Measurements from ENCODE around the gene ABHD17C.

Gene ABHD17C

DNA sequence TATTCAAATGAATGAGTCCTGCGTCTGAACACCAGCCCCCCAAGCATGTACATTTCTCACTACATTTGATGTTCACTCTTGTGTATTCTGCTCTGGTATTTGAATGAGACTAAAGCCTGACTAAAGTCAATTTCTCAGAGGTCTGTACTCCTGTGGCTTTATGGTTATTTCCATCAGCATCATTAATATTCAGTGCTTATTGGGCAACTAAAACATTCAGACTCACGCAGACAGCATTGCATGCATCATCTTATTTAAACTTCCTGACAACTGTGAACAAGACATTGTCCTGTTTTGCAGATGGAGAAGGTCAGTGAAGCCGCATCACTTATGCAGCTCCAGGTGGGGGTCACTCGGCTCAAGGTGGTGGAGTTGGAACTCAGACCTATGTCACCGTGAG lies 95.1 kb downstream of the ABHD17C start:
- DNase-seq, result no peak

GRCh38 chr15:80791004-80791403 lies 95.9 kb downstream of the ABHD17C start:
- DNase-seq, result no peak

- no peak for DNase-seq
Measured at GRCh38 chr15:80796407-80796806, 101.3 kb downstream of the ABHD17C start.

DNA sequence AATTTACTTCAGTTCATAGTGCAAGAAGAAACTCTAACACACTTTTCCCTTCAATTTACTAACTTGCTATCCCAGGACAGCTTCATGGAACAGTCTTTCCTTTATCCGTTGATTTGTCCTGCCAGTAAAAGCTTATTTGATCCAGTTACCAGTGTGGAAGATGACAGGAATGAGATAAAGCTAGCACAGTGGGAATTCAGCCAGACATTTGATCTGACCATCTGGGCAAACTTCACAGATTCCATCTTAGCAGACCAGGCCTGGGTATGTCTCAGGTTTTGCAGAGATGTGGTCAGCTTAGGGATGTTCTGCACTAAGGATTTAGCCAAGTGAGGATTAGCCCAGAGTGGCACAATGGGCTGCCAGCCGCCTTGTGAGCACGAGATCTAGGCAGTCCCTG lies 103.8 kb downstream of the ABHD17C start:
- no peak for DNase-seq

- no peak for DNase-seq
Measured at GRCh38 chr15:80800067-80800466, 105.0 kb downstream of the ABHD17C start.

- no peak for DNase-seq
Measured at GRCh38 chr15:80801891-80802680, 107.0 kb downstream of the ABHD17C start.

GRCh38 chr15:80803580-80804525 lies 108.7 kb downstream of the ABHD17C start:
- no peak for DNase-seq

DNA sequence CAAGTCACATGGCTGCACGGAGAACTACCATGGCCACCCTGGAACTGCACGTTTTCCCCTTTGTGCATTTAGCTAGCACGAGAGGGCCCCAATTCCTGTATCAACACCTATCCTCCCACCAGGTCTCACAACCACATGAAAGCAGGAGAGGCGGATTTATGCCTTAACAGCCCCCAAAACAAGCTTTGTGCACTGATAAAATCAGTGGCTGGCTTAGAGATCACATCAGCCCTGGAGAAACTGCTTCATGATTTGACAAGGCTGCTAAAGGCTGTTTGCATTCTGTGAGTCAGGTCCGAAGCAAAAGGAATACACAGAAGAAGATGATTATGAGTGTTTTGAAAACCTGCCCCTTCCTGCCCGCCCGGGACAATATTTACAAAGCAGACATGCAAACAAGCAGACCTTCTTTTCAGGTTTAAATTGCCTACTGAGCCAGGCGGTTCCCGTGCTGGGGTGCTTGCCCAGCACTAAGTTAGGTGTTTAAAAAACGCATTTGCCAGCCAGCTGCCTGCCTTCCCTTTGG lies 109.9 kb downstream of the ABHD17C start:
- no peak for DNase-seq
